HG02763 (cell line): ENCODE measurements around the gene CAMKK2.

Source experiments
- ATAC-seq: cut with Tn5 transposase; IDR thresholded peaks from one replicate; pipeline ENCODE4 v1.9.1; 2021; ENCODE audit warnings: mild to moderate bottlenecking, moderate library complexity; ENCODE audit not compliant: unreplicated experiment

CAMKK2 gene

DNA sequence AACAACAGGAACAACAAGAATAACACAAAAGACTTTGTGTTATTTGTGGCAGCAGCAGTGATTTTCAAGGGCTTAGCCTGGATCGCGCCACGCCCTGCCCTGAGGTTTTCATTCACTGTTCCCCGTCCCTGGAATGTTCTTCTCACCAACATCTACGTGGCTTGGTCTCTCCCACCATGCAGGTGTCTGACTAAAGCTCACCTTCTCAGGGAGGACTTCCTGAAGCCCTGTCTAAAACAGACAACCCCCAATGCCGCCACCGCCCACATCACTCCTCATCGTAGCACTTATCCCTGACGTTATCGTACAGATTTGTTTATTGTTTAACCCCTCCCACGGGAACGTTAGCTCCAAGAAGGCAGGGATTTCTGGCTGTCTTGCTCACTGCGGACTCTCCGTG, 46.1 kb downstream of the CAMKK2 start:
- no peak for ATAC-seq

DNA sequence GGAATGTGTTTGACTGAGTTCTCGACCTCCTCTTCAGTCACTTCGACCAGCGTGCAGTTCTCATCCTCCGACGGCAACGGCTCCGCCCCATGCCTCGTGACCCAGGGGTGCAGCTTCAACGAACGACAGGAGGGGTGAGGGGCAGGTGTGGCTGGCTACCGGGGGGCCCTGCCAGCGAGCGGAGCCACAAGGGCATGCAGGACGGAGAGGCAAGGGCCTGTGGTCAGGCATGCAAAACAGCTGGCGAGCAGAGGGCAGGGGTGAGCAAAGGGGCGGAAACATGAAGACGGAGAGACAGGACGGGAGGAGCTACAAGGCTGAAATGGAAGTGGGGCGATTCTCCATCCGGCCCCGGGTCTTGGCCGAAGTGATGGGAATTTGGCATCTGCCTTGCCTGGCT, 47.9 kb downstream of the CAMKK2 start:
- peak; percentile 80 for ATAC-seq

DNA sequence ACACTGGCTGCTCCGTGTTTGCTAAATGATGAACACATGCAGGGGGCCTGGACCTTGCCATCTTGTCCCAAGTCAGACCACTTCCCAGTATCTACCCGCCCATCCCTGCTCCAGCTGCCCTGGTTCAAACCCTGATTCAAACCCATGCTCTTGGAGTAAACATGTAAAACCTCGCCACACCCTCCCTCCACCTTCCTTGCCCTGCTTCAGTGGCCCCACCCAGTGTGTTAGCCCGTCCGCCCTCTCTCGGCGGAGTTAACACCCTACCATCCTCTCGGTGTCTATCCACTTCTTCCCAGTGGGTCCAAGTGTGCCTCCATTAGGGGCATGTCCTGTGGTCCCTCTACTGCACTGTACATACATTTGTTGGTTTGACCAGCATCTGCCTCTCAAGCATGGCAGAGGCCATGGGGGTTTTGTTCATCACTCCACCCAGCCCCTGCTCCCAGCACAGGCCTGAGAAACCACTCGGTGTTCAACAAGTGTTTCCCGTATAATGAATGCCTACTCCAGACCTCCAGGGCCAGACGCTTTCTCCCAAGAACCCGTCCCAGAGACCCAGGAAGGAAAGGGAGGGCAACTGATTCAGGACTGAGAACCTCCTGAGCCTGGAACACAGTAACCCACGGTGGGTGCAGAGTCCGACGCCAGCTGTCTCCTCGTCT, 49.5 kb downstream of the CAMKK2 start:
- ATAC-seq, result no peak

DNA sequence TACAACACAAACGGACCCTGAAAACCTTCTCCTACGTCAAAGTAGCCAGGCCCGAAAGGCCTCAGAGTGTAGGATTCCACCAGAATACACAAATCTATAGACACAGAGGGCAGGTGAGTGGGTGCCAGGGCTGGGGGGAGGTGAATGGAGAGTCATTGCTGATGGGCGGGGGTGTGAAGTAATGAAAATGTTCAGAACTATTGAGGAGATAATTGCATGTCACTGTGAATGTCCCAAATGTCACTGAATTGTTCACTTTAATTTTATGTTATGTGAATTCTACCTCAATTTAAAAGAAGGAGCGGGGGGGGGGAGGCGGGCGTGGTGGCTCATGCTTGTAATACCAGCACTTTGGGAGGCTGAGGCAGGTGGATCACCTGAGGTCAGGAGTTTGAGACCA, 50.6 kb downstream of the CAMKK2 start:
- no peak for ATAC-seq

DNA sequence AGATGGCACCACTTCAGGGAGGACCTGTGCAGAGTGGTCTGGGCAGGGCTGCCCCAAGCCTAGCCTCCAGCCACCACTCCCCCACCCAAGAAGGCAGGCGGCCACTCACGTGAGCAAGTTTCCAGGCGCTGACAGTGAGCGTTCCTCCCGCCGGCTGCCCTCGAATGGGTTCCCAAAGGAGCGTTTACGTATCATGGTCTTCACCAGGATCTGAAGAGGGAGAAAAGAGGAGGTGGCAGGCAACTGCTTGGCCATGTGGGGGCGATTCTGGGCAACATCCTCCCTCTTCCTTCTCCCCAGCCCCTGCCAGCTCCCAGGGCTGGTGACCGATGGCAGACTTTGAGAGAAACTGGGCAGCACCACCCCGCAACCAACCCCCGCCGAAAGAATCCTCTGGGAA, 51.5 kb downstream of the CAMKK2 start:
- no peak for ATAC-seq

DNA sequence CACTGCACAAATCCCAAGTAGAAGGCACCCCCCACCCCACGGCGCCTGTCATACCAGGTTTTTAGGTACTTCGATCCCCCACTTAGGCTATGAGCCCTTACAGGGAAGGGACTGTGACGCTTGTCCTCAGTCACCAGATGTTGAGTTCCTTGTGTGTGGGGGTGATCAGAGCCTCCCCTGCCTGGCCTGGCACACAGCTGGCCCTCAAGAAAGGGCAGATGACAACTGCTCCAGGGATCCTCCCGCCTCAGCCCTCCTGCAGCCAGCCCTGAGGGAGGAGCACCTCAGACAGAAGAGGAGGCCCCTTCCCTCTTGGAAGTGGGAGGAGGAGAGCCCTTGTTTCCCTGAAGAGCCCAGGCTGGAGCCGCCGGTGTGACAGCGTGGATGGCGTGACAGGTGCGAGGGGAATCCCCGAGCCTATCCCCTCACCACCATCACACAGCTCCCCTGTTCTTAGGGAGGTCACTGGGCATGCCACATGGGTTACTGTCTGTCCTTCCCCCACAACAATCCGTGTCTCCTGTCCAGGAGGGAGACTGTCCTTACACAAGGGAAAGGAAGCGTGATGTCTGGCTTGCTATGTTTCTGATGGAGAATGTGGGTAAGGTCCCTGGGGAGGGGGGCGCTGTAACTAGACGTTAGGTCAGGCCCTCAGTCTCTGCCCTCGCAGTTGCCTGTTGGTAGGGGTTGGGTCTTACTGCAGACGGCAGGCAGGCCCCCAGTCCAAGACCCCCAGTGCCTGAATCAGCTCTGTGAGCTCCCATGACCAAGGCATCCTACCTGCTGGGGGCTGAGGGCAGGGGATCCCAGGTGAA, 55.1 kb downstream of the CAMKK2 start:
- ATAC-seq, result no peak

DNA sequence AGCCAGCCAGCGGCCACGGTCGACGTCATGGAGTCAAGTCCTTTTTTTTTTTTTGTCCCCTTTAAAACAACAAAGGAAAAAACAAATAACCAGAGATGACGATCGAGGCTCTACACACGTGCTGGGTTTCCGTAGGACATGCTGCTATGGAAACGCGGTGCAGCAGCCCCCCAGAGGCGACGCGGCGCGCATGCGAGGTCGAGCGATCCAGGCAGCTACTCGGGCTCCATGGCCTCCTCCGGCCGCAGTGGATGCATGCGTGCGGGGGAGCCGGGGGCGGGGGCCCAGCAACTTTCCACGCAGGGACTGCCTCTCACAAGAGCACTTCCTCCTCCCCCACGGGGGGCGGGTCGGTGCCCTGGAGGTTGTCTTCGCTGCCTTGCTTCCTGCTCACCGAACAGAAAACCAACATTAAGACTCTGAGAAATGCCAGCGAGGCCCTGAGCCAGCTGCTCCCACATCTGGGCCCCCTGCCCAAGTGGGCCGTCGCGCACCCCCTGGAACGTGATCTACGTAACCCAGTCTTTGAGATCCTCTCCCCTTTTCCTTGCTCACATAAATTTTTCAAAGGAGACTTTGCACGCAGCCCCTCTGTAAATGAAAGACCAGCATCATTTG, 55.9 kb downstream of the CAMKK2 start:
- no peak for ATAC-seq

DNA sequence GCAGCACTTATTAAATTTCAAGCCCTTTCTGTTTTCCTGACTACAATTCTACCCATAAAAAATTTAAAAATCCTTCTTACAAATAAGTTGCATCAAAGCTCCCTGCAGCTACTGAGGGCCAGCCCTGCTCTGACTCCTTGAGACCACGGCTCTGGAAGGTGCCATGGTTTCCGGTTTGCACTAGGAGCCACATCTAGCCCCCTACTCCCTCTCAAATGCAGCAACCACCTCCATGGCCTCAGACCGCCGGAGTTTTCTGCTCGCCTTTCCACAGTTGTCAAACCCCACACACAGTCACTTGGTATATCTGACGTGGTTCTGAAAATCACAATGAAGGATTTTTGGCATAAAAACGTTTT, 56.5 kb downstream of the CAMKK2 start:
- ATAC-seq, result no peak

DNA sequence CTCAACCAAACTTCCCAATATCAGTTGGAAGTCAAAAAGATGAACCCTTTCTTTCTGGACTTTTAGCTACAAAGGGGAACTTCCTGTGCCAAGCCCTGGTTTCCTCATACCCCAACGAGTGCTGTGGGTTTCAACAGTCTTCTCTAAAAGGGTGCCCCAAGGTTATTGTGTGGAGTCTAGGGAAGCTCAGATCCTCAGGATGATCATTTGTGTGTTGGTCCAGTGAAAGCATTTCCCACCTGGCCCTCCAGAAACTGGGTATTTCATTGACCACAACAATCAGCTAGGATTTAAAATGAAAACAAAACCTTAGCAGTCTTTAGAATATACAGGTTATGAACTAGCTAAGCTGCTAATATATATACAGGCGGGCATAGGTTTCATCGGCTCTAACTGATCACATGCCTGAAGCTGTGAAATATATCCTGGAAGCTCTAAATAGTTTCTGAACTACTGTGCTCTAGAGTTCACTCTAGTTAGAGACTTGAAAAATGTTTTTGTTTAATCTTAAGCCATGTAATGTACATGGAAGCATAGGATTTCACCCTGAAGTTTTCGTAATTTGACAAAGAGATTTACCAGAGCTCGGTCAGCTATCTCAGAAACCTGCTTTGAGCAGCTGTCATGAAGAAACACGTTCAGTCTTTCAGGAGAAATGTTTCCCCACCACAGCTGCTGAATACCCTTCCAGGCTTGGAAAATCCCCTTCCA, 57.0 kb downstream of the CAMKK2 start:
- ATAC-seq, result no peak

DNA sequence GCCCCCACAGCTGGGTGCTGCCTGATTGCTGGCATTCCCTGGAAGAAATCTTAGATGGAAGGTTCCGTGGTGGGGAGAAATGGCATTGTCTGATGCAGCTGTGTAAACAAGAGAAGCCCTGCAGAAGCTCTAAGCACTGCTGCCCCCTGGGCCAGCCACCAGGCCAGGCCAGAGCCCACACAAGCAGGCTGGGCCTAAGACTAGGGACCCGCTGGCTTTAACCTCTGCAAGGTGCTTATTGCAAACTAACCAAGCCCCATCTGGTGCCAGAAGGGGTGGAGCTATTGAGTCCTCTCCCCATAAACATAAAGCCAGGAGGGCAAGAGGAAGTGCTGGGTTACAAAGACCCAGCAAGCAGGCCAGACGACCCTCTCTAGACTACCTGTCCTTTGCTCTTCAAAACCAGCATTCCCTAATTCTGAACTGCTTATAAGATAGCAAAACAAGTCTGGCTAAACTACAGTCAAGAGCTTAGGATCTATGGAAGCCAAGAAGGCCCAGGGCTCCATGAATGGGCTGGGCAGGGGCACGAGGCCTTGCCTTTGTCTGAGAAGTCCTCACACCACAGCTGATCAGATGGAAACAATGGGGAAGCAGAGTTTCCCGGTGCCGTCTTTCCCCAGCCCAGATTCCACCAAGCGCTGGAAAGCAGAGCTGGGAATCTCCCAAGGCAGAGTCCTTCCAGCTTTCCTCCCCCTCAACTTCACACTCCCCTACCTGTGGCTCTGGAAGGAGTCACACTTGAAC, 57.7 kb downstream of the CAMKK2 start:
- no peak for ATAC-seq

DNA sequence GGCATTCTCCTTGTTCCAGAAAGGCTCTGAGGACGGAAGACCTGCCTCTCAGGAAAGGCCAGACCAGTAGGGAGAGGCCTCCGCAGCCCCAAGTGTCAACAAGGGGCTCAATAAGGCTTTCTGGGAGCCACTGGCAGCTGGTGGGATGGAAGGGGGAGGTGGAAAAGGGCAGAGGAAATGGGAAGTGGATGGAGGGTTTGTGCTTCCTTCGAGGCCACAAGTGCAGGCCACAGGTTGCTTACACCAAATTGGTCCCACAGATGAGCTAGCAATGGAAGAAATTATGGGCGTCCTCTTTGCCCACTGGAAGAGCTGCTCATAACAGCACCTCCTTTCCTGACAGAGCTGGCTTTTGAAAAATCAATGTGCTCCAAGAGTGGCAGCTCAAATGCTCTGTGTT, 58.4 kb downstream of the CAMKK2 start:
- no peak for ATAC-seq

DNA sequence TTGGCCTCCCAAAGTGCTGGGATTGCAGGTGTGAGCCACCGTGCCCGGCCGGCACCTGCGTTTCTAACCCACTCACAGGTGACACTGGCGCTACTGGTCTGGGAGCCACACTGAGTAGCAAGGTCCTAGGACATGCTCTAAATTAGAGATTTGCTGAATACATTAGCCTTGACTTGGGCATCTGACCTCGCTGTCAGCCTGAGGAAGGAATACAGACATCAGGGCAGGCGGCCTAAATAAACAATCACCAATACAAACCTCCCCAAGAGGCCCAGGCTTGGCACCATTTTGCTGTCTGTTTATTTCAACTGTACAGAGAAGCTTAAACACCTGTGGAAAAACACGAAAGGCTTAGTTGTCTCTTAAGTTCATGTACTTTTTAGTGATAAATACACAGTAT, 59.1 kb downstream of the CAMKK2 start:
- ATAC-seq, result no peak

DNA sequence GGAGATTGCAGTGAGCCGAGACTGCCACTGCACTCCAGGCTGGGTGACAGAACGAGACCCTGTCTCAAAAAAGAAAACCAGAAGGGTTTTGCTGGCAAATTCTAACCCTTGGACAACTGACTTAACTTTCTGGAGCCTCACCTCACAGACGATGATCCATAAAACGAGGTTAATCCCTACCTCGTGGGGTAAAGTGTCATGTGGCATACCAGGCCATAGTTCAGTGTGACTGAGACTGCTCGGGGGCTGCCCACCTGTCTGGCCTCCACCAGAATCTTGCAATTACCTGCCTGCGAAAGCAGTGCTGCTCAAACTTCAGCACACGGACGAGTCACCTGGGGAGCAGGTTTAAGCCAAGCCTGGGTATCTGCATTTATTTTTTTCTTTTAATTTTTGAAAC, 59.7 kb downstream of the CAMKK2 start:
- ATAC-seq, result no peak

DNA sequence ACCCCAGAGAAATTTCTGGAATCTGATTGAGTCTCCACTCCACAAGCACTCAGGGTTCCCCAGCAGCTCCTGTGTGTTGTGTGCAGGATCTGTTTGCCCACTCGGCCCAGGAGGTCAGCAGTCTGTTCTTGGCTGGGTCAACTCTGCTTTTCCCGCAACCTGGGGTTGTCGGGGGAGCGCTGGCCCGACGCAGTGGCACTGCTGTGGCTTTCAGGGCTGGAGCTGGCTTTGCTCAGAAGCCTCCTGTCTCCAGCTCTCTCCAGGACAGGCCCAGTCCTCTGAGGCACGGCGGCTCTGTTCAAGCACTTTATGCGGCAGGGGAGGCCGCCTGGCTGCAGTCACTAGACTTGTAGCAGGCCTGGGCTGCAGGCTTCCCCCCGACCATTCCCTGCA, 62.9 kb downstream of the CAMKK2 start:
- no peak for ATAC-seq

DNA sequence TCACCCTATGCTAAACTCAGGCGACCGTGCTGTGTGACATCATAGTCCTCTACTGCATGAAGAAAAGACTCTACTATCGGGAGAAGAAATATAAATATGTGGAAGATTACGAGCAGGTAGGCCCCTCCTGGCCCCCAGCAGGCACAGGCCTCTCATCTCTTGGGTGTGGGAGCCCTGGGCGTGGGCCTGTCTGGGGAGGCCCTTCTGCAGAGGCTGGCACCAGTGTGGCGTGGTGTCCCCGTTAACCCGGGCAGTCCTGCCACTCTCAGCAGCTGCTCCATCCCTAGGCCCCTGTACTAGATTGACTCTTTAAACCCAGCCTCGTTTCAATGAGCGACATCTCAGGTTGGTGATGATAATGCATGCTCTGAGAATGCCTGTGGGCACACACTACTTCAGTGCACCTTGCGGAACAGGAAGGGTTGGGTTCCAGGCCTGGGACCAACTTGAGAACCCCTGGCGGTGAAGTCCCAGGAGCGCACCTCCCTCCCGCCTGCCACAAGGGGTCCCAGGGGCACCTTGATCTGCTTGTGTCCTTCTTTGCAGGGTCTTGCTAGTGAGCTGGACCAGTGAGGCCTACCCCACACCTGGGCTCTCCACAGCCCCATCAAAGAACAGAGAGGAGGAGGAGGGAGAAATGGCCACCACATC, 63.4 kb downstream of the CAMKK2 start:
- no peak for ATAC-seq

DNA sequence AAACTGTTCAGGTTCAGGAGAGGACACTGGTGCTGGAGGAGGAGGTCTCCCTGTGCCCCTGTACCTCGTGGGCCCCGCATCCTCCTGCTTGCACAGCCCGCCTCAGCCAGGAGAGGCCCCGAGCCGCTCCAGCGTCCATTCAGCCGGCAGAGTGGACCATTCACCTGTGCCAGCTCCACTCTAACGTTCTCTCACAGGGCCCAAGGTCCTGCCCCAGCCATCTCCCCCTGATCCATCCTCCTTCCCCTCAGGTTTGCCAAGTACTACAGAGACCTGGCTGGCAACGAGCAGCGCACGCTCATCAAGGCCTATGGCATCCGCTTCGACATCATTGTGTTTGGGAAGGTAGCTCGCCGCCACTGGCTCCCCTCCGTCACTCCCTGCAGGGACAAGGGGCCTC, 64.3 kb downstream of the CAMKK2 start:
- ATAC-seq, result no peak

DNA sequence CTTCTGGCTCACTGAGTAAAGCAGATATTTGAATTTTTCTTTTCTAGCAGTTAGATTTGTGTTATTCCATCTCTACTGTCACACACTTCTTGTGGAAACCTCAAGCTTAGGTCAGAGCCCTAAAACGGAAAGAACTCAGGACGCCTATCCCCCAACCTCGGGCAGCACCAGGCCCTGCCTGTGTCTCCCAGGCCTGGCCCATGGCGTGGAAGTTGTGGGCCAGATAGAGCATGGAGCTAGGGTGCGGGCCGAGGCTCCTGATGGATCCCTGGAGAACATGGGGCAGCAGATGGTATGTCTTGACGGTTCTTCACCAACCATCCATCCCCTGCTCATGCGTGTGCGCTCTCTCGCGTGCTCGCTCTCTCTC, 66.0 kb downstream of the CAMKK2 start:
- no peak for ATAC-seq

DNA sequence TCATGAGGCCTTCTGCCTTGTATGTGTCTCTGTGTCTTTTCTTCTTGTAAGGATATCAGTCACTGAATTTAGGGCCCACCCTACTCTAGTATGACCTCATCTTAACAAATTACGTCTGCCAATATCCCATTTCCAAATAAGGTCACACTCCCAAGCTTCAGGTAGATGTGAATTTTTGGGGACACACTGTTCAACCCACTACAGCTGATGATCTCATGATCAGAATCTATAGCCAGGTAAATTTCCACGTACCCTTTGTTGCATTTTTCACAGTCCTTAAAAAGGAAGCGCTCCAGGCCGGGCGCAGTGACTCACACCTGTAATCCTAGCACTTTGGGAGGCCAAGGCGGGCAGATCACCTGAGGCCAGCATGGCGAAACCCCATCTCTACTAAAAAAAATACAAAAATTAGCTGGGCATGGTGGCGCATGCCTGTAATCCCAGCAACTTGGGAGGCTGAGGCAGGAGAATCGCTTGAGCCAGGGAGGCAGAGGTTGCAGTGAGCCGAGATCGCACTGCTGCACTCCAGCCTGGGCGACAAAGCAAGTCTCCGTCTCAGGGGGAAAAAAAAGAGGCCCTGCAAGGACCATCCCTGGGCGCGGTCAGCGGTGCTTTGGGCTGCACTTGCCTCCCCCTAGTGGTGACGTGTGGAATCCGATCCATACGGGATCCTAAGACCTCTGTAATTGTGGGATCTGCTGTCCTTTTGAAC, 66.5 kb downstream of the CAMKK2 start:
- ATAC-seq, result peak; percentile 44

DNA sequence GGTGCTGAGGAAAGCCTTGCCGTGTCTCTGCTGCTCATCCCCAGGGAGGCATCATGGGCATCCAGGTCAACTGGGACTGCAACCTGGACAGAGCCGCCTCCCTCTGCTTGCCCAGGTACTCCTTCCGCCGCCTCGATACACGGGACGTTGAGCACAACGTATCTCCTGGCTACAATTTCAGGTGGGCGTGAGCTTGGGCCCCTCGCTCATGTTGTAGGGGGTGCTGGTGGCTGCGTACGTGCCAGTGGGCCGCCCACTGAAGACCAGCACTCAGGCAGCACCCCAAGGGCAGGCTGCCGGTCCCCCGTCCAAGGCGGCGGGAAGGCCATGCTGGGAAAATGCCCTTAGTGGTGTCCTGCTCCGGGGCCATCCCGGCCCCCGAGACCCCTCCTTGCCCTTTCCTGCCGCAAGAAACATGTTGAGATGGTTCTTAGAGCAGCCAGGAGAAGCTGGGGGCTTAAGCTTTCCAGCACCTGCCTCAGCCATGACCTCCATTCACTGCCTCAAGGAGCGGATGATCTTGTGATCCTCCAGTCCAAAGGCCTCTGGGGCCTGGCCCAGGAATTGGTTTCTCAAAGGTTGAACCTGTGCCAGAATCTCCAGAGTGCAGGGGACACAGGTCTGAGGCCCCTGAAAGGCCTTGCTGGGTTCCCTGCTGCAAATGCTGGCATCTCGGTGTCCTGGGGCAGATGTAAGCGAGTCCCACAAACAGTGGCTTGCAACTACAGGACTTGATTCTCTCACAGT, 67.4 kb downstream of the CAMKK2 start:
- ATAC-seq, result no peak
